Chondrocyte (in vitro differentiated cells): ENCODE data around the gene SH2D3A. TPM values are rescaled to one million over a fixed set of nuclear protein-coding genes. Genes with fewer than 3 reads are reported as not detected.
"Not testable (repeated sequence)": the region's sequence is repeated elsewhere in the genome, so short reads cannot be mapped to it uniquely, and the experiment has no call there.

ENCODE experiments used
- DNase-seq: peaks from one replicate; pipeline ENCODE4 v3.0.0; 2021; ENCODE audit warnings: mixed read lengths, low spot score
- H3K27ac Mint-ChIP-seq: one replicate; pipeline ENCODE4 v1.8.0; 2021; ENCODE audit warnings: mild to moderate bottlenecking, moderate library complexity, mixed read lengths; ENCODE audit not compliant: unreplicated experiment
- H3K27me3 Mint-ChIP-seq: 2 replicates; pipeline ENCODE4 v1.8.0; 2021; ENCODE audit warnings: low read depth, mixed read lengths
- H3K36me3 Mint-ChIP-seq: 2 replicates; pipeline ENCODE4 v1.8.0; 2021; ENCODE audit warnings: low read depth, mixed read lengths
- H3K4me1 Mint-ChIP-seq: 2 replicates; pipeline ENCODE4 v1.8.0; 2021; ENCODE audit warnings: low read depth, mild to moderate bottlenecking, mixed read lengths
- H3K4me3 Mint-ChIP-seq: one replicate; pipeline ENCODE4 v1.8.0; 2021; ENCODE audit warnings: mild to moderate bottlenecking, moderate library complexity, mixed read lengths; ENCODE audit not compliant: unreplicated experiment
- H3K9me3 Mint-ChIP-seq: 2 replicates; pipeline ENCODE4 v1.8.0; 2021; ENCODE audit warnings: low read depth, mixed read lengths
- CTCF ChIP-seq: fragments of 200-600 bp; sonication (generic); IDR thresholded peaks from 2 replicates; pipeline ENCODE4 v1.5.0; 2021; ENCODE audit warnings: antibody characterized with exemption, mild to moderate bottlenecking, moderate library complexity
- total RNA-seq: library from RNA; stranded (reverse); gene quantifications from 3 replicates; pipeline ENCODE4 v1.2.1, GENCODE V29; 2021

SH2D3A gene
- total RNA-seq, 1 donor from 2014 or later = 0.52 TPM

GRCh38 chr19:6767081-6767356 lies 216 bp downstream of the SH2D3A start:
- peaks cover 8% of the 10 kb centered on the region for H3K27me3 Mint-ChIP-seq
- peaks cover 19% of the 10 kb centered on the region for H3K4me1 Mint-ChIP-seq
- H3K36me3 Mint-ChIP-seq = no peaks in the 10 kb centered on the region
- no peak for DNase-seq
- no peak for TF ChIP-seq CTCF
- no peak overlapping the region for H3K27ac Mint-ChIP-seq
- peak overlapping the region; percentile 65 for H3K4me3 Mint-ChIP-seq
- no peaks in the 10 kb centered on the region for H3K9me3 Mint-ChIP-seq

- peaks cover 8% of the 10 kb centered on the region for H3K27me3 Mint-ChIP-seq
- H3K4me3 Mint-ChIP-seq = peak overlapping the region; percentile 65
- TF ChIP-seq CTCF = no peak
- H3K36me3 Mint-ChIP-seq = no peaks in the 10 kb centered on the region
- peaks cover 19% of the 10 kb centered on the region for H3K4me1 Mint-ChIP-seq
- no peaks in the 10 kb centered on the region for H3K9me3 Mint-ChIP-seq
- DNase-seq = no peak
- H3K27ac Mint-ChIP-seq = no peak overlapping the region
These were observed 716 bp downstream of the SH2D3A start for GRCh38 chr19:6766357-6767080.

- H3K4me1 Mint-ChIP-seq = peaks cover 19% of the 10 kb centered on the region
- TF ChIP-seq CTCF = no peak
- no peak overlapping the region for H3K4me3 Mint-ChIP-seq
- peaks cover 8% of the 10 kb centered on the region for H3K27me3 Mint-ChIP-seq
- no peak for DNase-seq
- H3K27ac Mint-ChIP-seq = no peak overlapping the region
- no peaks in the 10 kb centered on the region for H3K36me3 Mint-ChIP-seq
- H3K9me3 Mint-ChIP-seq = no peaks in the 10 kb centered on the region
These were observed 1.4 kb downstream of the SH2D3A start for GRCh38 chr19:6765738-6766356.

GRCh38 chr19:6762253-6762797 lies 4.9 kb downstream of the SH2D3A start:
- not testable (repeated sequence) for H3K4me3 Mint-ChIP-seq, H3K27me3 Mint-ChIP-seq, DNase-seq, H3K9me3 Mint-ChIP-seq, H3K27ac Mint-ChIP-seq, H3K36me3 Mint-ChIP-seq
- peaks cover 16% of the 10 kb centered on the region for H3K4me1 Mint-ChIP-seq

DNA sequence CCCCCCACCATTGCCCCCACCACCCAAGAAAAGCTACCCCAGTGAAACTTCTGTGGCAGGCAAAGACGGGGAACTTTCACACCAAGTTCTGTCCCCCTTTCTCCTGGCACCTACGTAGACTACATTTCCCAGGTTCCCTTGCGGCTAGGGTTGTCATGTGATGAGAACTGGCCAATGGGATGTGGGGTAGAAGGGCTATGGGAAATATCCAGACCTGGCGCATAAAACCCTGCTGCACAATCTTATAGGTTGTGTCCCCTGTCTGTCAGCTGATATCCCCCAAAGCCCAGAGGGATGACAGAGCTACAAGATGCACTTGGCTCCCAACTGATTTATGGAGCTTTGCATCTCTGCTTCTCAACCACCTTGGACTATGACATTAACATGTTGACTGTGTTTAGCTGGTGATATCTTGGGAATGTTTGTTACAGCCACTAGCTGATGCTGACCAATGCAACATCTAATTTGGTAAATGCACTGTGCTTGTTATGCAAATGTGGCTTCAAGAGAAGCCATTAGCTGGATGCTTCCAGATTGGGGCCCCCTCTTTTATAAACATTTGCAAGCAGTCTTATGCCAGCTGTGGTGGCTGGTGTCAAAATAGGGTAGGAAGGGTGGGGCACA lies 6.1 kb downstream of the SH2D3A start:
- Mint-ChIP-seq H3K4me1 (peaks cover 6% of the 10 kb centered on the region), H3K27me3 (peaks cover 2% of the 10 kb centered on the region), H3K4me3 (no peak overlapping the region), H3K9me3 (no peaks in the 10 kb centered on the region), H3K27ac (no peak overlapping the region), H3K36me3 (no peaks in the 10 kb centered on the region)
- TF ChIP-seq CTCF = no peak
- no peak for DNase-seq
